AG04449 (cell line): Measurements from ENCODE around the gene KSR1.

Experiments
- CTCF ChIA-PET: fragments of 350-600 bp; formaldehyde crosslinking; extraction: SDS; loops from one replicate; lab custom pipeline; 2021; ENCODE audit warnings: antibody characterized with exemption; lab: Yijun Ruan, JAX
- POLR2A ChIA-PET: fragments of 400-600, 350-600 bp; formaldehyde crosslinking; extraction: SDS; loops from one replicate; lab custom pipeline; 2020; ENCODE audit warnings: antibody characterized with exemption, inconsistent platforms; lab: Yijun Ruan, JAX
- DNase-seq: peaks from one replicate; pipeline ENCODE4 v3.0.0-alpha.2; 2010; ENCODE audit warnings: low read depth, low spot score
- H3K4me3 ChIP-seq: 2 replicates; pipeline ENCODE4 v1.5.1; 2011; ENCODE audit warnings: low read depth, mild to moderate bottlenecking, control low read depth, low read length
- CTCF ChIP-seq: IDR thresholded peaks from one replicate; pipeline ENCODE4 v1.5.1; 2011; ENCODE audit warnings: mild to moderate bottlenecking, moderate library complexity, low read length, control low read depth, inconsistent platforms; ENCODE audit not compliant: insufficient read depth; ENCODE audit errors: missing control alignments

KSR1 gene

DNA sequence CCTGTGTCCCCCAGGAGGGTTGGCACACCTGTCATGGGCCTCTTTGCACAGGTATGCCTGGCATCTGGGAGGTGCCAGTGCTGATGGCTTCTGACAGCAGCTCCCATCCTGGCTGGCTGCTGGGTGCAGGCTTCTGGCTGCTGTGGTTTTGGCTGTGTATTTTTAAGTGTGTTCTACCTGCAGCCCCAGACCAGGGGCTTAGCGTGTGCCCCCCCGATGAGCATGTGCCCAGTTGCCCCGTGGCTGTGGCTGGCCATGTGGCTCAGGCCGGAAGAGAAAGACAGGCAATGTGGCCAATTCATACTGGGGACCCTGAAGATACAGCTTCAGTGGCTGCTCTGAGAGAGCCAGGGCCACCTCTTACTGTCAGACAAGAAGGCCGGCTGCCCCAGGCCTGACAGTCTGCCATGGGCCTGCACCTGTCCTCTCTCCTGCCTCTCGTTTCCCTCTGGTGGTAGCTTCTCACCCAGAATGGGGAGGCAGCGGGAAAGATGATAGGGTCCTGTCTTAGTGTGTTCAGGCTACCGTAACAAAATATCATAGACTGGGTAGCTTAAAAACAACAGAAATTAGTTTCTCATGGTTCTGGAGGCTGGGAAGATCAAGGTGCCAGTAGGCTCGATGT lies 137.1 kb downstream of the KSR1 start:
- TF ChIP-seq CTCF, result no peak
- no peak overlapping the region for H3K4me3 ChIP-seq
- CTCF ChIA-PET, result interaction anchor here (0.7 to 20.5 kb wide), 9 partner anchors 9 to 357 kb away, joined by 3 to 634 read pairs (median 4); no protein-coding TSS in a partner anchor
- POLR2A ChIA-PET, result no interaction called here
- DNase-seq, result no peak

DNA sequence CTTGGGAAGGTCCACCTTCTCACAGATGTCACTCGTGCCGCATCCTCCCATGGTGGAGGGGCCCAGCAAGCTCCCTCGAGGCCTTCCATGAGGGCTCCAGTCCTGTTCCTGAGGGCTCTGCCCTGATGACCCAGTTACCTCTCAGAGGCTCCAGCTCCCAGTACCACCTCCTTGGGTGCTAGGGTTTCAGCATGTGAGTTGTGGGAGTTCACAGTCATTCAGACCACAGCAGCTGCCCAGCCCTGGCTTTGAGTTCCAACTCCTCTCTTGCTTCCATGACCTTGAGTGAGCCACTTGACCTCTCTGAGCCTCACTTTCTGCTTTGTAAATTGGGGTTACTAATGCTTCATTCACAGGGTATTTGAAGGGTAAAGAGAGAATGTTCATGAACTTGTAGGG lies 137.6 kb downstream of the KSR1 start:
- TF ChIP-seq CTCF, result no peak
- ChIA-PET POLR2A (no interaction called here), CTCF (interaction anchor here (0.7 to 20.5 kb wide), 8 partner anchors 9 to 357 kb away, joined by 3 to 634 read pairs (median 4); no protein-coding TSS in a partner anchor)
- no peak for DNase-seq
- no peak overlapping the region for H3K4me3 ChIP-seq

- CTCF ChIA-PET, result interaction anchor here (1.2 to 20.5 kb wide), 6 partner anchors 9 to 359 kb away, joined by 4 to 634 read pairs (median 6); no protein-coding TSS in a partner anchor
- POLR2A ChIA-PET, result no interaction called here
- DNase-seq, result no peak
- no peak for TF ChIP-seq CTCF
- no peak overlapping the region for H3K4me3 ChIP-seq
Observed at GRCh38 chr17:27595208-27595607, 139.0 kb downstream of the KSR1 start.

- no peak for DNase-seq
- CTCF ChIA-PET, result interaction anchor here (0.9 to 20.5 kb wide), 7 partner anchors 8 to 360 kb away, joined by 3 to 634 read pairs (median 5); partner anchors contain the start of gene KSR1
- H3K4me3 ChIP-seq, result no peak overlapping the region
- TF ChIP-seq CTCF, result no peak
- POLR2A ChIA-PET, result no interaction called here
Observed at GRCh38 chr17:27596096-27596495, 139.8 kb downstream of the KSR1 start.

DNA sequence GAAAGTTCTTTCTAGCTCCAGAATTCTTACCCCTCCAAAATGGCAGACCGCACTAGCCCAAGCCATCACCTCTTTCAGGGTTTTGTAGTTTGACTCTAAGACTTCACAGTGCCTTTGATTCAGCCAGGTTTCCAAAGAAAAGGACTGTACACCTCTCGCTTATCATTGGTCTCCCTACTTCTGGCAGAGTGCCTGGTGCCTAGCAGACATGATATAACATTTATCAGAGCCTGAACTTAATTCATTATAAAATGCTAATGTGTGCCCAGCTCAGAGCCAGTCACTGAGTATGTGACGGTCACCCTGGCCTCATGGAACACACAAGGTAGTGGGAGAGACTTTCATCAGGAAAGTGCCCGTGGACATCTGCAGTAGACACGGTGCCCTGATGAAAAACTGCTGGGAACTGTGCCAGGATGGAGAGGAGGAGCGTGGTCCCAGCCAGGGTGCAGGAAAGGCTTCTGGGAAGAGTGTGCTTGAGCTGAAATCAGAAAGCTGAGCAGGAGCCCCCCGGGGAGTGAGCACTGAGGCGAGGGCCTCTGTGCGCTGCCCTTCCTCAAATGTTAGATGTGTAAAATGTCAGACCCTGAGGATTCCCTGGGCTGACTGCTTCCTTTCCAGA lies 140.4 kb downstream of the KSR1 start:
- no peak for DNase-seq
- TF ChIP-seq CTCF, result no peak
- H3K4me3 ChIP-seq, result no peak overlapping the region
- CTCF ChIA-PET, result interaction anchor here (0.9 to 20.5 kb wide), 13 partner anchors 8 to 360 kb away, joined by 3 to 634 read pairs (median 5); partner anchors contain the start of gene KSR1
- POLR2A ChIA-PET, result interaction anchor here (0.5 to 0.7 kb wide), 2 partner anchors 25 to 212 kb away, joined by 3 to 5 read pairs; no protein-coding TSS in a partner anchor

DNA sequence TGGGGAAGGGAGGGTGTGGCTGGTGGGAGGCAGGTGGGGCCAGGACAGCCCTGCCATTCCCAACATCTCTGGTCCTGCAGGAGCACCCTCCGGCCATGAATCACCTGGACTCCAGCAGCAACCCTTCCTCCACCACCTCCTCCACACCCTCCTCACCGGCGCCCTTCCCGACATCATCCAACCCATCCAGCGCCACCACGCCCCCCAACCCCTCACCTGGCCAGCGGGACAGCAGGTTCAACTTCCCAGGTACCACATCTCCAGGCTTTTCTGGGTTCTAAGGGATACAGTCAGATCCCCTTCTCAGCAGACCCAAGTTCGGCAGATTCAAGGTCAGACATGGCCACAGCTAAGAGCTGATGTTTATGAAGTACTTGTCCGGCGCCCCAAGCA lies 140.9 kb downstream of the KSR1 start:
- CTCF ChIA-PET, result interaction anchor here (0.9 to 20.5 kb wide), 11 partner anchors 9 to 360 kb away, joined by 3 to 634 read pairs (median 5); partner anchors contain the start of gene KSR1
- TF ChIP-seq CTCF, result no peak
- POLR2A ChIA-PET, result interaction anchor here (0.7 to 1.0 kb wide), 2 partner anchors 11 to 25 kb away, joined by 3 to 5 read pairs; no protein-coding TSS in a partner anchor
- DNase-seq, result no peak
- no peak overlapping the region for H3K4me3 ChIP-seq
